Natural killer cell (primary cell): ENCODE measurements around the gene IL1RL1. TPM values are rescaled to one million over a fixed set of nuclear protein-coding genes. Genes with fewer than 3 reads are reported as not detected.

Experiments
- ATAC-seq, 3 donors: fragments of 150-1000 bp in 2 of 3; fragments of 200-7000 bp in 1 of 3; cut with Tn5 transposase; 1 replicate in 1 of 3; 2 replicates in 2 of 3; pipeline ENCODE4 v1.10.0; 2021; ENCODE audit warnings: mild to moderate bottlenecking in 2 of 3, moderate library complexity in 2 of 3
- DNase-seq, 2 donors: peaks; one replicate each; pipeline versions ENCODE4 v3.0.0 to v3.0.0-alpha.2; 2013 to 2021; ENCODE audit warnings: mixed read lengths in 1 of 2
- H3K27ac ChIP-seq: one replicate; pipeline ENCODE4 v1.5.1; 2013; ENCODE audit warnings: mild to moderate bottlenecking, low read length
- H3K27me3 ChIP-seq: one replicate; pipeline ENCODE4 v1.6.1; 2013; ENCODE audit warnings: low read length; ENCODE audit not compliant: control insufficient read depth, insufficient read depth
- H3K36me3 ChIP-seq: one replicate; pipeline ENCODE4 v1.6.1; 2013; ENCODE audit warnings: low read length; ENCODE audit not compliant: control insufficient read depth, insufficient read depth
- H3K4me1 ChIP-seq: one replicate; pipeline ENCODE4 v1.6.1; 2013; ENCODE audit warnings: low read length; ENCODE audit not compliant: control insufficient read depth, insufficient read depth
- H3K4me3 ChIP-seq: one replicate; pipeline ENCODE4 v1.5.1; 2013; ENCODE audit warnings: low read length
- H3K9me3 ChIP-seq: one replicate; pipeline ENCODE4 v1.6.1; 2013; ENCODE audit warnings: low read length; ENCODE audit not compliant: control insufficient read depth, insufficient read depth
- H3K27ac Mint-ChIP-seq, 2 donors: one replicate each; pipeline ENCODE4 v1.8.0; 2022; ENCODE audit warnings: mild to moderate bottlenecking in 2 of 2, mixed read lengths in 2 of 2, moderate library complexity in 1 of 2
- H3K27me3 Mint-ChIP-seq, 2 donors: one replicate each; pipeline ENCODE4 v1.8.0; 2022; ENCODE audit warnings: low read depth in 2 of 2, mixed read lengths in 2 of 2
- H3K36me3 Mint-ChIP-seq: one replicate; pipeline ENCODE4 v1.8.0; 2022; ENCODE audit warnings: mixed read lengths
- H3K4me1 Mint-ChIP-seq, 2 donors: one replicate each; pipeline ENCODE4 v1.8.0; 2022; ENCODE audit warnings: mixed read lengths in 2 of 2
- H3K4me3 Mint-ChIP-seq: one replicate; pipeline ENCODE4 v1.8.0; 2022; ENCODE audit warnings: mild to moderate bottlenecking, moderate library complexity, mixed read lengths
- H3K9me3 Mint-ChIP-seq, 2 donors: one replicate each; pipeline ENCODE4 v1.8.0; 2022; ENCODE audit warnings: mixed read lengths in 2 of 2
- CTCF ChIP-seq: fragments of 200-600 bp; IDR thresholded peaks from one replicate; pipeline ENCODE4 v1.8.0; 2022; ENCODE audit warnings: antibody characterized with exemption
- WGBS: methylation state at CpG from one replicate; pipeline ENCODE4 v1.1.7; 2013; ENCODE audit warnings: missing lambda C conversion rate; ENCODE audit not compliant: insufficient coverage; 5-methylcytosine and 5-hydroxymethylcytosine counted together
- intact Hi-C: fragments of 100-400 bp; cut with micrococcal nuclease; formaldehyde crosslinking; loops from one replicate; pipeline ENCODE4 v1.14.2; 2022
- total RNA-seq, 4 donors: library from RNA; stranded (reverse); fragments of 120-200 nt in 1 of 4; gene quantifications; one replicate each; pipeline versions ENCODE4 v1.2.3 to v1.2.4, GENCODE V29; 2013 to 2022

The IL1RL1 gene
- total RNA-seq, 3 donors from 2014 or later (not counting 1 experiment from before 2014, with no cell fraction given) = 0.49 to 68.1 (median 2.2) TPM

DNA sequence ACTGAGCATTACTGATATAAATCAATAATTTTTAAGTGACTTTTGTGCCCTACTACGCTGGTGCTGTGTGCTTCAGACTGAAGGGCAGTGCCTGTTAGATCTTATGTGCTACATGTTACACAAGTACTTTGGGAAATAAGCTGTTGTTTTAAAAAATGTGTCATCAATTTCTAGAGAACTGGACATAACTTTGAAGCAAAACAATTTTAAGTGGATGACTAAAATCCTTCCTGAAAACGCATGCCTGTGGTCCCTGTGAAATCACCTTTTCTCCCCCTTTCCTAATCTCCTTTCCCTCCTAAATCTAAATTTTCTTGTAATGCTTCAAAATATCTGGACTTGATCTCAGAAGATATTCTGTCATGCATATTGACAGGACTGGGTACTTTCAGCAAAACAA lies 7.1 kb upstream of the IL1RL1 start:
- ATAC-seq (no peak), DNase-seq (no peak)
- no peaks in the 10 kb centered on the region for H3K27me3 ChIP-seq
- WGBS = 62% methylated on average over 2 of the region's 2 CpGs
- no peak overlapping the region for H3K4me3 ChIP-seq
- peaks cover 3% of the 10 kb centered on the region for H3K4me1 ChIP-seq
- H3K36me3 ChIP-seq = no peaks in the 10 kb centered on the region
- Mint-ChIP-seq H3K36me3 (no peaks in the 10 kb centered on the region), H3K4me3 (no peak overlapping the region), H3K27me3 (peaks cover 15 to 16% of the 10 kb centered on the region in 2 donors), H3K4me1 (peaks cover 13 to 17% of the 10 kb centered on the region in 2 donors), H3K9me3 (no peaks in the 10 kb centered on the region), H3K27ac (no peak overlapping the region)
- H3K9me3 ChIP-seq = no peaks in the 10 kb centered on the region
- no peak overlapping the region for H3K27ac ChIP-seq
- intact Hi-C loops = loop anchor here (5.0 kb wide), 1 partner anchor 53 kb away; the partner anchor contains the start of gene IL18R1
- TF ChIP-seq CTCF = no peak

DNA sequence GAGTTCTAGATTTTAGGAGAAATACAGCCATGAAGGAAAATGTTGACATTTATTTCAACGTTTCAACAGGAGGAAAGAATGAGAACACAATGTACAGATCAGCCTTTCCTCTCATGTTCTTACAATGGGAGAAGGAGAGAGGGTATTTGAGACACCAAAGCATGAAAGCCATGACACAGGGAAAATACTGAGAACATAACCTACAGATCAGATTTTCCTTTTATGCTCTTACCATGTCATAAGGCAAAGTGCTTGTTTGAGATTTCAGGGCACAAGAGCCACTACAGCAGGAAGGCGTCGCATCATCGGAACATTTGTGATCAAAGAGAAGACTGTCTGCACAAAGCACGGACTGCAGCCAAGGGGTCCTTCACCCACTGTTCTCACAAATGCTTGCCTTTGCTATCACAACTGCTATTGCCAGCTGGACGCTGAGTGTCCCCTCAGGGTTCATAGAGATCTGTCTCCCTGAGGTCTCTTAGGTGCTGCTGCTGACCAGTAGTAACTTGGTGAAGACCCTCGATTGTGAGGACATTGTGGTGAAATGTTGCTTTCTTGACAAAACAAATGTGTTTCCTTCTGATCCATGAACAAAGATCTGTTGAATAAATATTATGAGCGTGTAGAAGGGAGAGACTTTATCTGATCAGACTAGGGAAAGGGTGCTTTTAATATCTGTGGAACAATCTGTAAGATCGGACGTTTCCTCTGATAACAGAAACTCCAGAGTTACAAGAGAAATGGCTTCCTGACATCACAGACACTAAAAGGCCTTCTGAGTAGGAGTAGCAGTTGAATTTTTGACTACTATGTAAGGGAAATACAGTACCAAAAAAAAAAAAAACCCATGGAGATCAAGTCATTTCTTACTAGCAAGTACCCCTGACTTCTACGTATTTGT lies 6.4 kb upstream of the IL1RL1 start:
- ATAC-seq = peak in 1 of 3 donors; percentile 57
- H3K27ac Mint-ChIP-seq = no peak overlapping the region
- intact Hi-C loops = loop anchor here (5.0 kb wide), 1 partner anchor 52 kb away; the partner anchor contains the start of gene IL18R1
- Histone ChIP-seq H3K4me1 (peaks cover 3% of the 10 kb centered on the region), H3K27me3 (no peaks in the 10 kb centered on the region), H3K4me3 (no peak overlapping the region), H3K9me3 (no peaks in the 10 kb centered on the region), H3K36me3 (no peaks in the 10 kb centered on the region), H3K27ac (no peak overlapping the region)
- 49% methylated on average over 9 of the region's 11 CpGs for WGBS
- DNase-seq = peak in 1 of 2 donors; percentile 9
- TF ChIP-seq CTCF = no peak
- no peak overlapping the region for H3K4me3 Mint-ChIP-seq
- no peaks in the 10 kb centered on the region for H3K36me3 Mint-ChIP-seq
- H3K27me3 Mint-ChIP-seq = peaks cover 15 to 16% of the 10 kb centered on the region in 2 donors
- peaks cover 13 to 21% of the 10 kb centered on the region in 2 donors for H3K4me1 Mint-ChIP-seq
- H3K9me3 Mint-ChIP-seq = no peaks in the 10 kb centered on the region

DNA sequence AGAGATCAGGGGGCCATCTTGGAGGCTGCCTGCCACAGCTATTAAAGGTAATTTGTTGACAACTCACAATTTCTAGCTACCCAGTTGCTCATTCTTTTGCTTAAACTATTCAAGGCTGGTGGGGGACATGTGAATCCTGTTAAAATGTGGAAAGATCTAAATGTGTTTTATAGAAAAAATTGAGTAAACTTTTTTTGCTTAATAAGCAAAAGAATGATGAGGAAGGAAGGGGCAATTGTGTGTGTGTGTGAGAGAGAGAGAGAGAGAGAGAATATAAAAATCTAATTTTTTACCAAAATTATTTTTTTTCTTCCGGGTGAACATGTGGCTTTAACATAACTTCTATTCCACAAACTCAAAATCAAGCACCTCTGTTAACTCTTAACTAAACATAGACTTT lies 5.2 kb upstream of the IL1RL1 start:
- no CpG with 5 or more reads among the region's 1 CpG for WGBS
- Mint-ChIP-seq H3K9me3 (no peaks in the 10 kb centered on the region), H3K4me3 (no peak overlapping the region), H3K27me3 (peaks cover 15 to 16% of the 10 kb centered on the region in 2 donors), H3K36me3 (no peaks in the 10 kb centered on the region), H3K27ac (no peak overlapping the region), H3K4me1 (peaks cover 17 to 32% of the 10 kb centered on the region in 2 donors)
- Histone ChIP-seq H3K4me3 (no peak overlapping the region), H3K36me3 (no peaks in the 10 kb centered on the region), H3K4me1 (peaks cover 8% of the 10 kb centered on the region), H3K27me3 (no peaks in the 10 kb centered on the region), H3K27ac (no peak overlapping the region), H3K9me3 (no peaks in the 10 kb centered on the region)
- no peak for TF ChIP-seq CTCF
- intact Hi-C loops = no loop called here
- ATAC-seq (no peak), DNase-seq (no peak)
